ENCODE data around the gene MASP1.

The MASP1 gene

GRCh38 chr3:187280644-187281043, 10.9 kb downstream of the MASP1 start:
- no peak for TF ChIP-seq TAF1 (IDR thresholded peaks at IDR 0.05; ENCODE audit: borderline replicate concordance, insufficient read depth, low read length)
- TF ChIP-seq, protein P1, sequence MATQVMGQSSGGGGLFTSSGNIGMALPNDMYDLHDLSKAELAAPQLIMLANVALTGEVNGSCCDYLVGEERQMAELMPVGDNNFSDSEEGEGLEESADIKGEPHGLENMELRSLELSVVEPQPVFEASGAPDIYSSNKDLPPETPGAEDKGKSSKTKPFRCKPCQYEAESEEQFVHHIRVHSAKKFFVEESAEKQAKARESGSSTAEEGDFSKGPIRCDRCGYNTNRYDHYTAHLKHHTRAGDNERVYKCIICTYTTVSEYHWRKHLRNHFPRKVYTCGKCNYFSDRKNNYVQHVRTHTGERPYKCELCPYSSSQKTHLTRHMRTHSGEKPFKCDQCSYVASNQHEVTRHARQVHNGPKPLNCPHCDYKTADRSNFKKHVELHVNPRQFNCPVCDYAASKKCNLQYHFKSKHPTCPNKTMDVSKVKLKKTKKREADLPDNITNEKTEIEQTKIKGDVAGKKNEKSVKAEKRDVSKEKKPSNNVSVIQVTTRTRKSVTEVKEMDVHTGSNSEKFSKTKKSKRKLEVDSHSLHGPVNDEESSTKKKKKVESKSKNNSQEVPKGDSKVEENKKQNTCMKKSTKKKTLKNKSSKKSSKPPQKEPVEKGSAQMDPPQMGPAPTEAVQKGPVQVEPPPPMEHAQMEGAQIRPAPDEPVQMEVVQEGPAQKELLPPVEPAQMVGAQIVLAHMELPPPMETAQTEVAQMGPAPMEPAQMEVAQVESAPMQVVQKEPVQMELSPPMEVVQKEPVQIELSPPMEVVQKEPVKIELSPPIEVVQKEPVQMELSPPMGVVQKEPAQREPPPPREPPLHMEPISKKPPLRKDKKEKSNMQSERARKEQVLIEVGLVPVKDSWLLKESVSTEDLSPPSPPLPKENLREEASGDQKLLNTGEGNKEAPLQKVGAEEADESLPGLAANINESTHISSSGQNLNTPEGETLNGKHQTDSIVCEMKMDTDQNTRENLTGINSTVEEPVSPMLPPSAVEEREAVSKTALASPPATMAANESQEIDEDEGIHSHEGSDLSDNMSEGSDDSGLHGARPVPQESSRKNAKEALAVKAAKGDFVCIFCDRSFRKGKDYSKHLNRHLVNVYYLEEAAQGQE (IDR thresholded peaks at IDR 0.05; ENCODE audit: insufficient read depth in 1 of 2, low read depth in 2 of 2, low read length in 2 of 2) = no peak
- no peak for TF ChIP-seq FOXP2 (optimal IDR thresholded peaks at IDR 0.05; ENCODE audit: borderline replicate concordance, extremely low read depth, extremely low read length, insufficient read depth)
- no peak for TF ChIP-seq POLR2AphosphoS5 (IDR thresholded peaks at IDR 0.05; ENCODE audit: low read depth, low read length)
- no peak for TF ChIP-seq SIN3A (IDR thresholded peaks at IDR 0.05; ENCODE audit: borderline replicate concordance, insufficient read depth, low read length)

DNA sequence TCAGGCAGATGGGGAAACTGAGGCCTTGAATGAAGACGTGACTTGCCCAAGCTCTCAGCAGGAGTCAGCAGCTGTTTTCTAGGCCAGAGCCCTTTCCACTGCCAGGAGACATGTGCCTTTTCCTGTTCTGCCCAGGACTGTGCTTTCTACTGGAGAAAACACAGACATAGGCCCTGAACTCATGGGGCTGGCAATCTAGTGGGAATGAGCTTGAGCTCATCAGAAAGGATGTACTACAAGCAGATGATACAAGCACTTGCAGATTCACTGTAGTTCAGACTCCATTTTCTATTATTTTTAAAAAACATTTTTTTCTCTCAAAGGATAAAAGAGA, 14.4 kb downstream of the MASP1 start:
- TF ChIP-seq FOXP2 (optimal IDR thresholded peaks at IDR 0.05; ENCODE audit: borderline replicate concordance, extremely low read depth, extremely low read length, insufficient read depth) (no peak), POLR2AphosphoS5 (IDR thresholded peaks at IDR 0.05; ENCODE audit: low read depth, low read length) (no peak), SIN3A (IDR thresholded peaks at IDR 0.05; ENCODE audit: borderline replicate concordance, insufficient read depth, low read length) (no peak), TAF1 (IDR thresholded peaks at IDR 0.05; ENCODE audit: borderline replicate concordance, insufficient read depth, low read length) (no peak)
- TF ChIP-seq, protein P1 (IDR thresholded peaks at IDR 0.05; ENCODE audit: insufficient read depth in 1 of 2, low read depth in 2 of 2, low read length in 2 of 2) = no peak

DNA sequence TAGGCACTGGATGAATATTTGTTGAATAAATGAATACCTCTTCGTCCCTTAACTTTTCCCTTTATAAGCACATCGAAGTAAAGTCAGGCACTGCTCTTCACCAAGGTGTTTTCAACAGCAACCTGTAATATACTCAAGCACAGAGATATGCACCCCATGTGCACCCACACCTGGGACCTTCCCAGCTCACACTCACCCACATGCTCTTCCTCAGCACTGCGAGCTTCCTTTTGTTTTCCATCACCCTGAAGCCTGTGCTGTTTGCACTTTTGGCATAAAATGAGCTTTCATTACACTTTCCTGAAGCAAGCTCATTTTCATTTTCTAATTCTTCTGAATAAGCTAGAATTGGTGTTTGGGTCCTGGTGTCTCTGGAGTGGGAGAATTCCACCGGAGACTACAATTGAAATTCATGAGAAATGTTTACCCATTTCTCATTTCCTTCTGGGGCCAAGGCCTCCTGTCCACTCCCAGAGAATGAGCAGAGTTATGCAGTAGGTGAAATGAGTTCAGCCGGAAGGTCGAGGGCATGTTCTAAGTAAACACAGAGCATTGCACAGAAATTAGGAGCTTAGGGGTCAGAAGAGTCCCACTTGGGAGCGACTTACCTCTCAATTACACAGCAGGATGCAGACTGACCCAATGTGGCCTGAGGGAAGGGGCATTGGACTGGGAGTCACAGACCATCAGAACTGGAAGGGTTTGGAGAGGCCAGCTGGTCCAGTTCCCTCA, 15.0 kb downstream of the MASP1 start:
- TF ChIP-seq FOXP2 (optimal IDR thresholded peaks at IDR 0.05; ENCODE audit: borderline replicate concordance, extremely low read depth, extremely low read length, insufficient read depth) = no peak
- no peak for TF ChIP-seq SIN3A (IDR thresholded peaks at IDR 0.05; ENCODE audit: borderline replicate concordance, insufficient read depth, low read length)
- no peak for TF ChIP-seq TAF1 (IDR thresholded peaks at IDR 0.05; ENCODE audit: borderline replicate concordance, insufficient read depth, low read length)
- no peak for TF ChIP-seq POLR2AphosphoS5 (IDR thresholded peaks at IDR 0.05; ENCODE audit: low read depth, low read length)
- TF ChIP-seq, protein P1 (IDR thresholded peaks at IDR 0.05; ENCODE audit: insufficient read depth in 1 of 2, low read depth in 2 of 2, low read length in 2 of 2) = no peak

DNA sequence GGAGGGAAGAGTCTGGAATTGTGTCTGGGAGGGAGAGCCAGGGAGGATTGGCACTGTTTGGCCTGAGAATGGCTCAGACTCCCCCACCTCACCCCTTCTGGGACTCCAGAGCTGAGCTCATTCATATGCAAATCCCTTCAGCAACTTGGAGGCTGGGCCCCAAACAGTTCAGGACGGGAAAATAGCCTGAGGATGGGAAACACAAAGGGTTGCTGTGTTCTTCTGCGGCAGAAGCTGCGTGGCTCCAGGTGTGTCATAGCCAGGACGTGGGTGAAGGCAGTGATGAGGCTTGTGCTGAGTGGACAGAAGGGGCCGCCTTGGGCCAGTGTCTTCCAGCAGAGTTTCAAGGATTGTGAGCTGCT, 16.6 kb downstream of the MASP1 start:
- TF ChIP-seq POLR2AphosphoS5 (IDR thresholded peaks at IDR 0.05; ENCODE audit: low read depth, low read length) = no peak
- TF ChIP-seq, protein P1 (IDR thresholded peaks at IDR 0.05; ENCODE audit: insufficient read depth in 1 of 2, low read depth in 2 of 2, low read length in 2 of 2) = no peak
- TF ChIP-seq SIN3A (IDR thresholded peaks at IDR 0.05; ENCODE audit: borderline replicate concordance, insufficient read depth, low read length) = no peak
- TF ChIP-seq TAF1 (IDR thresholded peaks at IDR 0.05; ENCODE audit: borderline replicate concordance, insufficient read depth, low read length) = no peak
- no peak for TF ChIP-seq FOXP2 (optimal IDR thresholded peaks at IDR 0.05; ENCODE audit: borderline replicate concordance, extremely low read depth, extremely low read length, insufficient read depth)
